H1 (cell line): ENCODE data around the gene PSMD5. TPM values are rescaled to one million over a fixed set of nuclear protein-coding genes. Genes with fewer than 3 reads are reported as not detected.

Source experiments
- EGR1 ChIP-seq: IDR thresholded peaks from 2 replicates; pipeline ENCODE4 v1.6.1; 2011; ENCODE audit warnings: low read depth, low read length, borderline replicate concordance
- NRF1 ChIP-seq: IDR thresholded peaks from 2 replicates; pipeline ENCODE4 v1.6.1; 2011; ENCODE audit warnings: mild to moderate bottlenecking, low read depth, low read length, improper control_type of control experiment
- TAF7 ChIP-seq: optimal IDR thresholded peaks from 2 replicates; pipeline ENCODE3; 2011; ENCODE audit warnings: low read depth, mild to moderate bottlenecking, inconsistent platforms, low read length, moderate library complexity, borderline replicate concordance
- polyA plus RNA-seq, 7 experiments: library from polyadenylated mRNA; depleted of rRNA in 3 of 7; stranded (reverse) in 5 of 7; unstranded in 2 of 7; fragments of >200 nt in 5 of 7; fragments of 200-250 nt in 2 of 7; gene quantifications; 1 replicate in 5 of 7; 2 replicates in 1 of 7; 4 replicates in 1 of 7; pipeline versions ENCODE4 v1.2.1 to v1.2.3, GENCODE V29; 2011 to 2013; ENCODE audit warnings: missing spikeins in 2 of 7, mixed read lengths in 2 of 7
- total RNA-seq: library from RNA; stranded (reverse); fragmentation: NEBNext Ultra II Directional; extraction: Animal tissue kit (Norgen Biotek cat#: 25700); gene quantifications from 2 replicates; pipeline ENCODE4 v1.2.1, GENCODE V29; 2021

The PSMD5 gene
- total and polyA plus RNA-seq, 2 of the 8 experiments (the other 6 are each of a cell fraction or from before 2014, with no cell fraction given): 19.2 to 30.5 TPM

- TF ChIP-seq NRF1 (no peak), TAF7 (no peak), EGR1 (no peak)
Observed at GRCh38 chr9:120778758-120779157, 64.0 kb downstream of the PSMD5 start (continued).
